NCI-H146 treated with DMSO at 0.1 percent for 48 hours (cell line): ENCODE measurements around the gene HAPLN2.
"Not testable (repeated sequence)": the region's sequence is repeated elsewhere in the genome, so short reads cannot be mapped to it uniquely, and the experiment has no call there.

Experiments used
- DNase-seq: peaks from one replicate; lab custom pipeline; 2025; ENCODE audit not compliant: unreplicated experiment; lab: John Stamatoyannopoulos, UW

Gene HAPLN2

GRCh38 chr1:156618853-156619581 lies at the start of gene HAPLN2:
TSS of gene HAPLN2 (plus strand) at chr1:156619415. CDS start at chr1:156623491, 4,076 bp downstream.
- peak; percentile 22 for DNase-seq

DNA sequence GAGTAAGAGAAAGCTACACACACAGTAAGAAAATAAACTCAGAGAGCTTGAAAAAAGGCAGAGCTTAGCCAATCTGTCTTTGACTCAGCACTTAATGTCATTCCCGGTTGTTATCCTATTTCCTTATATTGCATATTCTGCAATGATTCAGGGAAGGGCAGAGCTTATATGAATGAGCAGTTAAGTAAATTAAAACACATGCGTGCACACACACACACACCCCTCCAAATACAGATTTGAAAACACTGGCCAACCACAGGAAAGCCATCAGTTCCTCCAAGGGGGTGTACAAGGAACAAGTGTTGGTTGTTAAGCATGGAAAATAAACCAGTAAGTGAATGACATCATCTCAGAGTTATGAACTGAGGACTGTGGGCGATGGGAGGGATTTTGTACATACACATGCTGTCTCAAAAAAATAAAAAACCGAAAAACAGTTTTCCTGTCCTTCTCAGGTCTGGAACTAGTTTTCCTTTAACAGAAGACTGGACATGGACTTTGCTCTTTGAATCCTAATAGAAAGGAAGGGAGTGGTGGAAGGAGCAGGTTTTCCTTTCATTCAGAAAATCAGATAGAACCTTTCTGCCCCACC lies 47.9 kb upstream of the HAPLN2 start:
- no peak for DNase-seq

DNA sequence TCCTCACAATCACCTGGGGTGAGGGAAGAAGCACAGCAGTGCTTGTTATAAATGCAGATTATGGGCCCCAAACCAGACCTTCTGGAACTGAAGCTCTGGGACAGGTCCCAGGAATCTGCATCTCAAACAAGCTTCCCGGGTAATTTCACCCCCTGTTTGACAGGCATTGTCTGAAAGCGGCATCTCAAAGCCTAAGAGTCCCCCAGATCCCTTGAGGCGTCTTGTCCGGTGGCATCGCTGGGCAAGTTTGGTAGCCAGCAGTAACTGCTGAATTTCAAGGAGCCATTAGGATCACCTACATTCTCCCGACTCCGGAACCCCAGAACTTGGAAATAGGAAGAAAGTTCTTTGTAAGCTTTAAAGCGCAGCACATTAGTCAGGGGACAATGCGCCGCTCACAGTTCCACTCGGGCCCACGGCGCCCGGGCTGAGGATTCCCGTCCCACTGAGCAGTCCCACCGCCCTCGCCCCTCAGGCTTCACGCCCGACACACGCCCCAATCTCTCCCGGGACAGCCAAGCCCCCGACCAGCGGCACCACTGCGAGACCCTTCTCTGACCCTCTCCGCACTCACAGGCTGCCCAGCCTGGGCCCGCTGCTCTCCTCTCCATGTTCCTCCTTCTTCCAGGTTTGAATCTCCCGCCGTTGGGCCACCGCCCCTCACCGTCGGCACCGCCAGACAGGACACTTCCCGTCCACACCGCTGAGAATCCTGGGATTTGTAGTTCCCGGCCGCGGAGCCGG lies 47.1 kb upstream of the HAPLN2 start, which contains the start of gene IQGAP3:
TSS of gene IQGAP3 (minus strand) at position 647 of the 744 bp plus-strand sequence. CDS start at position 611, 36 bp downstream.
- peak; percentile 70 for DNase-seq

GRCh38 chr1:156572663-156573018 lies 46.6 kb upstream of the HAPLN2 start:
- no peak for DNase-seq

GRCh38 chr1:156574039-156574633 lies 45.1 kb upstream of the HAPLN2 start:
- DNase-seq: no peak

DNA sequence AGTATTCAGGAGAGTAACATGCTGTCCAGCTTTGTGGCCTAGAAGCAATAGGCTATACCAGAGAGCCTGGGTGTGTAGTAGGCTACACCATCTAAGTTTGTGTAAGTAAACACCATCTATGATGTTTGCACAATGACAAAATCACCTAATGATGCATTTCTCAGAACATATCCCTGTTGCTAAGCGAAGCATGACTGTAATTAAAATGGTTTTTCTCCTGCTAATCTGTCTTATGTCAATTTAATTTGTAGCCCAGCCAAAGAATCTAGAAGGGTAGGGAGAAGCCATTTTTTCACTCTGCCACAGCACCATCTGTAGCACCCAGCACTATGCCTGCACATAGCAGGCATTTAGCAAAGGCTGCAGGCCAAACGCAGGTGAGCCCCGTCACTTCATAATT lies 41.7 kb upstream of the HAPLN2 start:
- peak; percentile 33 for DNase-seq

GRCh38 chr1:156578055-156578454 lies 41.2 kb upstream of the HAPLN2 start:
- no peak for DNase-seq

DNA sequence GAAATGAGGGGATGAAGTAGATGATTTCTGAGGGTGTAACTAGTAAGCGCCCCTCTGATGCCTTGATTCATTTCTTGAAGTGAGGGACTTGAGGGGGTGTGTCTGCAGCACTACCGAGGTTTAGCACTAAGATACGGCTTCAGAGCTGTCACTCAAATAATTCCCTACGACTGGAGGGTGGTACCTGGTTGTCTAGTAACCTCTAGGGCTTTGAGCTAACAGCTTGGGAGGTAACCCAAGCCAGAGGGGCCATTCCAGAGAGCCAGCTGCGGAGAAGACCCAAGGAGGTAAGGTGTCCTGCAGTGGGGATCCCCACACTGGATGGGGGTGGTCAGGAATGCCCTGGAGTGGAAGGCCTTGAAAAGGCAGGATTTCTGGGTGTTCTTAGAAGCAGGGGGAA lies 39.7 kb upstream of the HAPLN2 start, which contains the start of gene TTC24:
TSS of gene TTC24 (plus strand) at position 252 of the 400 bp plus-strand sequence. CDS start 1,642 bp downstream, outside the sequence.
- no peak for DNase-seq

DNA sequence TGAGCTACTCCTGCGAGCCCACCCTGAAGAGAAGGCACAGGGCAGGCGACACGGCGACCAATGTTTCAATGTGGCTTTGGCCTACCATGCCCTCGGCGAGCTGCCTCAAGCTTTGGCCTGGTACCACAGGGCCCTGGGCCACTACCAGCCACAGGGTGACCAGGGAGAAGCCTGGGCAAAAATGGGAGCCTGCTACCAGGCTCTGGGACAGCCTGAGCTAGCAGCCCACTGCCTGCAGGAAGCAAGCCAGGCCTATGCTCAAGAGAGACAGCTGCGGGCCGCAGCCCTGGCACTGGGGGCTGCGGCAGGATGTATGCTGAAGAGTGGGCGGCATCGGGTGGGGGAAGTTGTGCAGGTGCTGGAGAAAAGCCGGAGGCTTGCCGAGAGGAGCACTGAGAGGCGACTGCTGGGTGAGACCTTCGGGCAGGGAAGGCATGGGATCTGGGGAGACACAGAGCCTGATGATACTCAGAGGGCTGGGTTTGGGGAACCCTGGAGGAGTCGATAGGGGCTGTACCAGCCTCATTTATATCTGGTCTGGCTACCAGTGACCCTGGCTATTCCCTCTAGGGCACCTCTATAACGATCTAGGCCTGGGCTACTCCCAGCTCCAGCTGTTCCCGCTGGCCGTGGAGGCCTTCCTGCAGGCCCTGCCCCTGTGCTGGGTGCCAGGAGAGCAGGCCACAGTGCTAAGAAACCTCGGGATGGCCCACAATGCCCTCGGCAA lies 37.4 kb upstream of the HAPLN2 start:
- DNase-seq: no peak

DNA sequence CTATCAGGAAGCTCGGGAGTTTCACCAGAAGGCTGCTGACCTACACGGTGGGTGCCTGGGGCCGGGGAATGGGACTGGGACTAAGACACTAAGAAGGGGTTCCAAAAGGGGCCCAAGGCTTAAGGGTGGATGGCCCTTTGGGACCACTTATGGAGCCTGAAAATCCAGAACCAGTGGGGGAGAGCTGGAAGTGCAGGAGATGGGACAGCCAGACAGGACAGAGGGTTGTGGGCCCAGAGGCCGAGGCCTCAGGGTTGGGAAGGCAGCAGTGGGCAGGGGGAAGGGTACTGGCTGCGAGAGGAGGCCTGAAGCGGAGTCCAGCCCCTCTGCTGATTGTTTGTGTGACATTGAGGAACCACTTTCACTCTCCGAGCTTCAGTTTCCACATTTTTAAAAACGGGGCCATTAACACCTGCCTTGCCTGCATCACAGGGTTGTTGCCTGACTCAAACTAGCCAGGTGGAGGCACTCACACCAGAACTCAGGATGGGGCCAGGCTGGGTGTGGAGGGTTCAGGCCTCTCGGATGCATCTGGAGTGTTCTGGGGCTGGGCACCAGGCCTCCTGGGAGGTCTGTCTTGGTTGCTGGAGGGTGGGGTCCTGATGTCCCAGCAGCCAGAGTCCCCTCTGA lies 36.7 kb upstream of the HAPLN2 start:
- DNase-seq: no peak

GRCh38 chr1:156583821-156584622 lies 35.2 kb upstream of the HAPLN2 start:
- DNase-seq: peak; percentile 54

DNA sequence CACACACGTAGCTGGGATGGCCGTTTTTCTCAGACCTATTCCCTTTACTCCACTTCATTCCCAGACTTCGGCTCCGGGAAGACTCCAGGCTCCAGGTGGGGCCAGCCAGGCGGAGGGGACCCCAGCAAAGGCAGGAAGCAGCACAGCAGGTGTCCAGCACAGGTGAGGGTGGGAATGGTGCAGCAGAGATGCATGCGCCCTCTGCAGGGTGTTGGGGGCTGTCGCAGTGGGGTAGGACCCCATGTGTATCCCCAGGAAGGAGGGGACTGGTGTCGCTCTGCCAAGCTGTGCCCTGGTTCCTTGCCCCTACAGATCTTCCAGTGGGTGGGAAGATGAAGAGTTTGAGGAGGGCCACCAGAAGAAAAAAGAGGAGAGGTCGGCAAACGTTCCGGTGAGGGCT lies 34.4 kb upstream of the HAPLN2 start:
- DNase-seq: peak; percentile 27

- peak; percentile 69 for DNase-seq
Measured at GRCh38 chr1:156586323-156586722, 32.9 kb upstream of the HAPLN2 start.

DNA sequence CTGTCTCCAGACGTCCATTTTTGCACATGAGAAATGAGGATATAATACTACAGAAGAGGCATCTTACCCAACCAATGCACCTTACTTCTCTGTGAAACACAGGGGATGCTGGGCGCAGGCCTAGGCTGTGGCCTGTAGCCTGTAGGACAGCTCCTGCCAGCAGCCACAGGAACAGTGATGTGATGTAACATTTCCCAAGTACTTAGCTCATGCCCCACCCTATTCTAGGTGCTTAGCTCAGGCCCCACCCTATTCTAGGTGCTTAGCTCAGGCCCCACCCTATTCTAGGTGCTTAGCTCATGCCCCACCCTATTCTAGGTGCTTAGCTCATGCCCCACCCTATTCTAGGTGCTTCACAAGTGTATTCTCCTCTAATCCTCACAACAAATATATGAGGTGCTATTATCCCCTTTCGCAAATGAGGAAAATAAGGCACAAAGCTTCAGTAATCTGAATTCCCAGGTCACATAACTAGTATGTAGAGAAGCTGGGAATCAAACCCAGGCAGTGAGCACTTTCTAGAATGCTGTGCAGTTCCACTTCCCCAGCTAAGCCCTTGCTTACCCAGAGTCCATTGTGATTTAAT lies 32.2 kb upstream of the HAPLN2 start:
- no peak for DNase-seq

DNA sequence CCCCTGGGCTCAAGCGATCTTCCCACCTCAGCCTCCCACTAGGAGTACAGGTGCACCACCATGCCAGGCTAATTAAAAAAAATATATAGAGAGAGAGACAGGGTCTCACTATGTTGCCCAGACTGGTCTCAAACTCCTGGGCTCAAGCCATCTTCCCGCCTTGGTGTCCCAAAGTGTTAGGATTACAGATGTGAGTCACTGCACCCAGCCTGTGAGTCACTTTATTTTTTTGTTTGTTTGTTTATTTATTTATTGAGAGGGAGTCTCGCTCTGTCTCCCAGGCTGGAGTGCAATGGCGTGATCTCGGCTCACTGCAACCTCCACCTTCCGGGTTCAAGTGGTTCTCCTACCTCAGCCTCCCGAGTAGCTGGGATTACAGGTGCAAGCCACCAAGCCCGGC lies 31.3 kb upstream of the HAPLN2 start:
- DNase-seq: not testable (repeated sequence)

DNA sequence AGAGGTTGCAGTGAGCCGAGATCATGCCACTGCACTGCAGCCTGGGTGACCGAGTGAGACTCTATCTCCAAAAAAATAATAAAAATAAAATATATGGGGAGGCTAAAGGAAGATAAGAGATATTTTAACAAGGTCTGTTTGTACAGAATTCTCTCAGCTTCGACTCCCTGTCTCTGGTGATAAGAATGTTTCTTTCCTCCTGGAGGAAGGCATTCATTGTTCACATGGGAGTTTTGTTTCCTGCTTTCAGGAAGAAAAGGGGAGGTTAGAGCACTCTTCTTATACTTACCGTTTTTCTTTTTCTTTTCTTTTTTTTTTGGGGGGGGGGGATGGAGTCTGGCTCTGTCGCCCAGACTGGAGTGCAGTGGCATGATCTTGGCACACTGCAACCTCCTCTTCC lies 29.7 kb upstream of the HAPLN2 start:
- DNase-seq: no peak

- DNase-seq: no peak
Measured at GRCh38 chr1:156590326-156591180, 28.7 kb upstream of the HAPLN2 start.

DNA sequence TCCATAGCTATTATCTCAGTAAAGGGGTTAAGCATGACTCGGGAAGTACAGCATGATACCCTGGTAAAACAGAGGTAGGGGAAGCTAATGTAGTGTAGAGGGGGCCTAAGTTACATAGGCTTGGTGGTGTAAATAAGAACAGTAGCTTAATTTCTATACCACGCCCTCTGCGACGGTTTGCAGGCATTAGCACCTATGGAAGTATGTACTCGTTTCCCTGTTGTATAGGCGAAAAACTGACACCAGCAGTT lies 28.1 kb upstream of the HAPLN2 start:
- DNase-seq: no peak
